ENCODE data around the gene C17orf107. TPM values are rescaled to one million over a fixed set of nuclear protein-coding genes. Genes with fewer than 3 reads are reported as not detected.

C17orf107 gene
- total and polyA plus RNA-seq, 2 of the 13 experiments (the other 11 are each of a cell fraction or from before 2014, with no cell fraction given): 0.20 to 0.59 TPM

DNA sequence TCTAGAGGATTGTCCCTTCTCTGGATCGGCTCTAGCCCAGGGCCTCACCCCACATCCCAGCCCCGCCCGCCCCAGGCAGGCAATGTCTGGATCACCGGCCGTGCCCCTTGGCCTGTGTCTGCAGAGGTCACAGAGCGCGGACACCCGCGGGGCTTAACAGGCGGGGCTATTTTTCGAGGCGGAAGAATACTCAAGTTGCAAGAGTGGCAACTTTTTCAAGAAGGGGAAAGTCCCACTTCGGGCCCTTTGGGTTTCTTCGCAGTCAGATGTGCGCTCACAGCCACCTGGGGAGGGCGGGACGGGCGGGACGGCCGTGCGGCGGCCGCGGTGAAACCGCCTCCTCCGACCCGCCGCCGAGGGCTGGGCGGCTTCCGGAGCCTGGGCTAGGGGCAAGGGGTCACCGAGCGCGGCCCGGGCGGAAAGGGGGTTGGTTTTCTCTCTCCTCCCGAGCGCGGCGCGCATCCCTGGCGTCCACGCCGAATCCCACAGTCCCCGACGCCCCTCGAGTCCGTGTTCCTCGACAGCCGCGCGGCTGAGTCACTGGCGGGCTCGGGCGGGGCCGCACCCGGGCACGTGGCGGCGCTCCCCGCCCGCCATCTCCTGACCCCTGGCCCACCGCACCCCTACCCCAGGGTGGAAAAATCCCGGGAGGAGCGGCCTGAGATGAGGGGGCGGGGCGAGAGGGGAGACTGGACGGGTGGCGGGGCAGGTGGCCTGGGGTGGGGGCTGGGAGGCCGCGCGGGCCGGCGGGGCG is 50.2 kb downstream of the C17orf107 start (continued):
- TF ChIP-seq ATF7 (IDR thresholded peaks at IDR 0.05): no peak
- no peak for TF ChIP-seq ATF7 (CRISPR knock-in tag; IDR thresholded peaks at IDR 0.05)
- peak; percentile 89 for TF ChIP-seq HNRNPK (IDR thresholded peaks at IDR 0.05; ENCODE audit: low read depth, low read length, poor library complexity, severe bottlenecking)
- TF ChIP-seq ZSCAN25 (CRISPR knock-in tag; IDR thresholded peaks at IDR 0.05): peak; percentile 99
- TF ChIP-seq REPIN1 (CRISPR knock-in tag; IDR thresholded peaks at IDR 0.05; ENCODE audit: borderline replicate concordance, low read depth): 0 out of 2 replicates have a peak, but pooled peaks have one; percentile 10
- peak; percentile 72; the same call in 1 of the 2 replicates for TF ChIP-seq ZNF329 (CRISPR knock-in tag; IDR thresholded peaks at IDR 0.05; ENCODE audit: low read depth)
- TF ChIP-seq ARID2 (CRISPR knock-in tag; IDR thresholded peaks at IDR 0.05; ENCODE audit: borderline replicate concordance): no peak
- TF ChIP-seq, protein P1, sequence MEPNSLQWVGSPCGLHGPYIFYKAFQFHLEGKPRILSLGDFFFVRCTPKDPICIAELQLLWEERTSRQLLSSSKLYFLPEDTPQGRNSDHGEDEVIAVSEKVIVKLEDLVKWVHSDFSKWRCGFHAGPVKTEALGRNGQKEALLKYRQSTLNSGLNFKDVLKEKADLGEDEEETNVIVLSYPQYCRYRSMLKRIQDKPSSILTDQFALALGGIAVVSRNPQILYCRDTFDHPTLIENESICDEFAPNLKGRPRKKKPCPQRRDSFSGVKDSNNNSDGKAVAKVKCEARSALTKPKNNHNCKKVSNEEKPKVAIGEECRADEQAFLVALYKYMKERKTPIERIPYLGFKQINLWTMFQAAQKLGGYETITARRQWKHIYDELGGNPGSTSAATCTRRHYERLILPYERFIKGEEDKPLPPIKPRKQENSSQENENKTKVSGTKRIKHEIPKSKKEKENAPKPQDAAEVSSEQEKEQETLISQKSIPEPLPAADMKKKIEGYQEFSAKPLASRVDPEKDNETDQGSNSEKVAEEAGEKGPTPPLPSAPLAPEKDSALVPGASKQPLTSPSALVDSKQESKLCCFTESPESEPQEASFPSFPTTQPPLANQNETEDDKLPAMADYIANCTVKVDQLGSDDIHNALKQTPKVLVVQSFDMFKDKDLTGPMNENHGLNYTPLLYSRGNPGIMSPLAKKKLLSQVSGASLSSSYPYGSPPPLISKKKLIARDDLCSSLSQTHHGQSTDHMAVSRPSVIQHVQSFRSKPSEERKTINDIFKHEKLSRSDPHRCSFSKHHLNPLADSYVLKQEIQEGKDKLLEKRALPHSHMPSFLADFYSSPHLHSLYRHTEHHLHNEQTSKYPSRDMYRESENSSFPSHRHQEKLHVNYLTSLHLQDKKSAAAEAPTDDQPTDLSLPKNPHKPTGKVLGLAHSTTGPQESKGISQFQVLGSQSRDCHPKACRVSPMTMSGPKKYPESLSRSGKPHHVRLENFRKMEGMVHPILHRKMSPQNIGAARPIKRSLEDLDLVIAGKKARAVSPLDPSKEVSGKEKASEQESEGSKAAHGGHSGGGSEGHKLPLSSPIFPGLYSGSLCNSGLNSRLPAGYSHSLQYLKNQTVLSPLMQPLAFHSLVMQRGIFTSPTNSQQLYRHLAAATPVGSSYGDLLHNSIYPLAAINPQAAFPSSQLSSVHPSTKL (CRISPR knock-in tag; IDR thresholded peaks at IDR 0.05): peak; percentile 75
- TF ChIP-seq CEBPG (CRISPR knock-in tag; IDR thresholded peaks at IDR 0.05): no peak
- TF ChIP-seq NFE2 (CRISPR knock-in tag; IDR thresholded peaks at IDR 0.05): no peak
- no peak for TF ChIP-seq SP2 (CRISPR knock-in tag; IDR thresholded peaks at IDR 0.05)
- TF ChIP-seq GATAD1 (CRISPR knock-in tag; IDR thresholded peaks at IDR 0.05): 0 out of 2 replicates have a peak, but pooled peaks have one; percentile 43
- no peak for TF ChIP-seq ZFP37 (CRISPR knock-in tag; IDR thresholded peaks at IDR 0.05; ENCODE audit: borderline replicate concordance)
- TF ChIP-seq NR2F2 (IDR thresholded peaks at IDR 0.05; ENCODE audit: borderline replicate concordance, low read depth): peak; percentile 59
- peak; percentile 89 for TF ChIP-seq ARNTL (CRISPR knock-in tag; IDR thresholded peaks at IDR 0.05)
- TF ChIP-seq FOXK1 (CRISPR knock-in tag; IDR thresholded peaks at IDR 0.05; ENCODE audit: borderline replicate concordance, low read depth): peak; percentile 13; the same call in 1 of the 2 replicates
- TF ChIP-seq, protein P2, sequence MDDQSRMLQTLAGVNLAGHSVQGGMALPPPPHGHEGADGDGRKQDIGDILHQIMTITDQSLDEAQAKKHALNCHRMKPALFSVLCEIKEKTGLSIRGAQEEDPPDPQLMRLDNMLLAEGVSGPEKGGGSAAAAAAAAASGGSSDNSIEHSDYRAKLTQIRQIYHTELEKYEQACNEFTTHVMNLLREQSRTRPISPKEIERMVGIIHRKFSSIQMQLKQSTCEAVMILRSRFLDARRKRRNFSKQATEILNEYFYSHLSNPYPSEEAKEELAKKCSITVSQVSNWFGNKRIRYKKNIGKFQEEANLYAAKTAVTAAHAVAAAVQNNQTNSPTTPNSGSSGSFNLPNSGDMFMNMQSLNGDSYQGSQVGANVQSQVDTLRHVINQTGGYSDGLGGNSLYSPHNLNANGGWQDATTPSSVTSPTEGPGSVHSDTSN (CRISPR knock-in tag; IDR thresholded peaks at IDR 0.05; ENCODE audit: borderline replicate concordance): no peak
- TF ChIP-seq POLR2A (IDR thresholded peaks at IDR 0.05; ENCODE audit: insufficient read depth in 1 of 2, low read depth in 2 of 2, low read length in 2 of 2): peak; percentile 35 to 45
- no peak for TF ChIP-seq RBAK (CRISPR knock-in tag; IDR thresholded peaks at IDR 0.05)
- no peak for TF ChIP-seq ZNF547 (CRISPR knock-in tag; IDR thresholded peaks at IDR 0.05)
- peak; percentile 67; the same call in 1 of the 2 replicates for TF ChIP-seq SPEN (CRISPR knock-in tag; IDR thresholded peaks at IDR 0.05; ENCODE audit: low read depth)
- TF ChIP-seq KDM1A (CRISPR knock-in tag; IDR thresholded peaks at IDR 0.05): no peak
- peak; percentile 92 for TF ChIP-seq ZC3H13 (CRISPR knock-in tag; IDR thresholded peaks at IDR 0.05)
- 0 out of 2 replicates have a peak, but pooled peaks have one; percentile 28 for TF ChIP-seq THAP11 (CRISPR knock-in tag; IDR thresholded peaks at IDR 0.05)
- TF ChIP-seq TAF1 (CRISPR knock-in tag; IDR thresholded peaks at IDR 0.05): peak; percentile 62; the same call in 1 of the 2 replicates
- TF ChIP-seq ZNF746 (CRISPR knock-in tag; IDR thresholded peaks at IDR 0.05): peak; percentile 89
- peak; percentile 75 for TF ChIP-seq HOXD1 (CRISPR knock-in tag; IDR thresholded peaks at IDR 0.05)
- TF ChIP-seq GATAD2A (CRISPR knock-in tag; IDR thresholded peaks at IDR 0.05): no peak
- TF ChIP-seq ZNF350 (CRISPR knock-in tag; IDR thresholded peaks at IDR 0.05; ENCODE audit: borderline replicate concordance, low read depth): no peak

All from HepG2 (cell line).